Kidney epithelial cell (primary cell): ENCODE results near the gene FUCA1. TPM values are rescaled to one million over a fixed set of nuclear protein-coding genes. Genes with fewer than 3 reads are reported as not detected.

Source experiments
- DNase-seq: peaks from one replicate; pipeline ENCODE4 v3.0.0-alpha.2; 2010; ENCODE audit warnings: low read depth
- H3K27me3 ChIP-seq: 2 replicates; pipeline ENCODE4 v1.6.0; 2011; ENCODE audit warnings: low read length; ENCODE audit not compliant: control insufficient read depth, insufficient read depth
- H3K36me3 ChIP-seq: 2 replicates; pipeline ENCODE4 v1.5.1; 2011; ENCODE audit warnings: low read length; ENCODE audit not compliant: control insufficient read depth, insufficient read depth
- H3K4me3 ChIP-seq: 2 replicates; pipeline ENCODE4 v1.5.1; 2011; ENCODE audit warnings: low read depth, mild to moderate bottlenecking, control low read depth, low read length
- total RNA-seq: library from RNA; depleted of rRNA; stranded (reverse); fragments of >200 nt; gene quantifications from 2 replicates; pipeline ENCODE4 v1.2.3, GENCODE V29; 2015
- TF ChIP-seq, protein P1 (sequence below): IDR thresholded peaks from 2 replicates; pipeline ENCODE4 v1.5.1; 2011; ENCODE audit warnings: mild to moderate bottlenecking, moderate library complexity, low read length, control low read depth, inconsistent platforms; ENCODE audit not compliant: insufficient read depth, poor library complexity, severe bottlenecking

Gene FUCA1
- total RNA-seq, 1 donor from 2014 or later = 40.7 TPM

DNA sequence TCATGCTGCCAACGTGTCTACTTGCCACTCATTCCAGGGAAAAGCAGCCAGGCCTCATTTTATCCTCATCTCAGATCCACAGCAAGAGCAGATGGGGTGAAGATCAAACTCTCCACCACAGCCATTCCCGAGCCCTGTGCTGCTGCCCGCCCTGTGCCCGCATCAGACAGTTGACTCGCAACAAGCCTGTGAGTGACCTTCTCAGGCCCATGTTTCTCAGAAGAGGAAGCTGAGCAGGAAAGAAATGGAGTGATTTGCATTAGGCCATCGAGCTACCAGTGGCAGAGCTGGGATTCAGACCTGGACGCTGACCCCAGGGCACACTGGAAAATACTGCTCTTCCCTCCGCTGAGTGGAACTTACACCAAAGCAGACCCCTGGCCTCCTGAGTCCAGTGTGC, 43.8 kb upstream of the FUCA1 start:
- H3K27me3 ChIP-seq = no peaks in the 10 kb centered on the region
- TF ChIP-seq, protein P1, sequence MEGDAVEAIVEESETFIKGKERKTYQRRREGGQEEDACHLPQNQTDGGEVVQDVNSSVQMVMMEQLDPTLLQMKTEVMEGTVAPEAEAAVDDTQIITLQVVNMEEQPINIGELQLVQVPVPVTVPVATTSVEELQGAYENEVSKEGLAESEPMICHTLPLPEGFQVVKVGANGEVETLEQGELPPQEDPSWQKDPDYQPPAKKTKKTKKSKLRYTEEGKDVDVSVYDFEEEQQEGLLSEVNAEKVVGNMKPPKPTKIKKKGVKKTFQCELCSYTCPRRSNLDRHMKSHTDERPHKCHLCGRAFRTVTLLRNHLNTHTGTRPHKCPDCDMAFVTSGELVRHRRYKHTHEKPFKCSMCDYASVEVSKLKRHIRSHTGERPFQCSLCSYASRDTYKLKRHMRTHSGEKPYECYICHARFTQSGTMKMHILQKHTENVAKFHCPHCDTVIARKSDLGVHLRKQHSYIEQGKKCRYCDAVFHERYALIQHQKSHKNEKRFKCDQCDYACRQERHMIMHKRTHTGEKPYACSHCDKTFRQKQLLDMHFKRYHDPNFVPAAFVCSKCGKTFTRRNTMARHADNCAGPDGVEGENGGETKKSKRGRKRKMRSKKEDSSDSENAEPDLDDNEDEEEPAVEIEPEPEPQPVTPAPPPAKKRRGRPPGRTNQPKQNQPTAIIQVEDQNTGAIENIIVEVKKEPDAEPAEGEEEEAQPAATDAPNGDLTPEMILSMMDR = no peak
- no peak for DNase-seq
- H3K36me3 ChIP-seq = no peaks in the 10 kb centered on the region
- no peak overlapping the region for H3K4me3 ChIP-seq

DNA sequence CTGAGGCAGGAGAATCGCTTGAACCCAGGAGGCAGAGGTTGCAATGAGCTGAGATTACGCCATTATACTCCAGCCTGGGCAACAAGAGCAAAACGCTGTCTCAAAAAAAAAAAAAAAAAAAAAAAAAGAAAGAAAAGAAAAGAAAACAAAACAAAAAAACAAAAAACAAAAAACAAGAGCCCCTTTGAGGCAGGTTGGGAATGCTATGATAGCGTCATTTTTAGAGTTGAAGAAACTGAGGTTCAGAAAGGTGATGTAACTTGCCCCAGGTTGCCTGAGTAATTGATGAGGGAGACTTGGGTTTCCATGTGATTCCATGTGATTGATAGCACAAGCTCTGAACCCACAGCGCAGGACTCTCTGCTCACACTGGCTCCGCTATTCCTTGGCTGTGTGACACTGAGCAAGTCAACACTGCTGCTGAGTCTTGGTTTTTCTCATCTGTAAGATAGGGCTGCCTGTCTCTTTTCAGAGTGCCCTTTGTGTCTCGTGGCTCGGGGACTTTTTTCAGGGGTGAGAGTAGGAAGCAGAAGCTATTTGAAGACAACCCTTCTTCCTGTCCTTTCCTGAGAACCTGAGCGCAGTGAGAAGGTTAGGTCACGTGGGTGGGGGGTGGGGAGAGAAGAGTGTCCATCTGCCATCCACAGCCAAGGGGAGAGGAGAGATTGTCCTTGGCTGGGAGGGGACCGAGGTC, 42.6 kb upstream of the FUCA1 start:
- Histone ChIP-seq H3K36me3 (no peaks in the 10 kb centered on the region), H3K4me3 (no peak overlapping the region), H3K27me3 (no peaks in the 10 kb centered on the region)
- no peak for DNase-seq
- TF ChIP-seq, protein P1 = no peak

DNA sequence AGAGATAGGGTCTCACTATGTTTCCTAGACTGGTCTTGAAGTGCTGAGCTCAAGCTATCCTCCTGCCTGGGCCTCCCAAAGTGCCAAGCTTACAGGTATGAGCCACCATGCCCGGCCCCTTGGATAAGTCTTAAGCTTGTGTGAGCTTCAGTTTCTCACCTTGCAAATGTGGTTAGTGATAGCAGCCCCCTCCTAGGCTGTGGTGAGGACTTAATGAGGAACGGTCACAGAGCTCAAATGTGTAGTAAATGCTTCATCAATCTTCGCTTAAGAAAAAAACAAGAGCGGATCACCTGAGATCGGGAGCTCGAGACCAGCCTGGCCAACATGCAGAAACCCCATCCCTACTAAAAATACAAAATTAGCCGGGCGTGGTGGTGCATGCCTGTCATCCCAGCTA, 42.1 kb upstream of the FUCA1 start:
- TF ChIP-seq, protein P1 = no peak
- no peaks in the 10 kb centered on the region for H3K27me3 ChIP-seq
- DNase-seq = no peak
- H3K4me3 ChIP-seq = no peak overlapping the region
- no peaks in the 10 kb centered on the region for H3K36me3 ChIP-seq

DNA sequence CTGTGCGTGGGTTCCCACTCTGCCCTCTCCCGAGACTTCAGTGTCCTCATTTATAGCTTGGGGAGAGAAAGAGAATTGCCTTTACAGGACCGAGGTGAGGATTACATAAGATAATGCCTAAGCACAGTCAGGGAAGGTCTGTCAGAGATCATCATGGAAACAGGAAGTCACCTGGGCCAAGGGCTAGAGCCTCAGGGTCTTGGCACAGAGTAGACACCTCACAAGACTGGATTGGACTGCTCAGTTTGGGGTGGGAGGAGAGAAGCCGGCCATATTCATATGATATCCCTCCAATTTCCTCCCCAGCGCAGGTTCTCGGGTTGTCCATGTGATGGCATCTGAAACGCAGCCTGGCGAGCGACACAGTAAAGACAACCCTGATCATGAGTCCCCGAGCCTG, 41.3 kb upstream of the FUCA1 start:
- TF ChIP-seq, protein P1 = no peak
- DNase-seq = no peak
- Histone ChIP-seq H3K27me3 (peaks cover 4% of the 10 kb centered on the region), H3K36me3 (no peaks in the 10 kb centered on the region), H3K4me3 (no peak overlapping the region)

DNA sequence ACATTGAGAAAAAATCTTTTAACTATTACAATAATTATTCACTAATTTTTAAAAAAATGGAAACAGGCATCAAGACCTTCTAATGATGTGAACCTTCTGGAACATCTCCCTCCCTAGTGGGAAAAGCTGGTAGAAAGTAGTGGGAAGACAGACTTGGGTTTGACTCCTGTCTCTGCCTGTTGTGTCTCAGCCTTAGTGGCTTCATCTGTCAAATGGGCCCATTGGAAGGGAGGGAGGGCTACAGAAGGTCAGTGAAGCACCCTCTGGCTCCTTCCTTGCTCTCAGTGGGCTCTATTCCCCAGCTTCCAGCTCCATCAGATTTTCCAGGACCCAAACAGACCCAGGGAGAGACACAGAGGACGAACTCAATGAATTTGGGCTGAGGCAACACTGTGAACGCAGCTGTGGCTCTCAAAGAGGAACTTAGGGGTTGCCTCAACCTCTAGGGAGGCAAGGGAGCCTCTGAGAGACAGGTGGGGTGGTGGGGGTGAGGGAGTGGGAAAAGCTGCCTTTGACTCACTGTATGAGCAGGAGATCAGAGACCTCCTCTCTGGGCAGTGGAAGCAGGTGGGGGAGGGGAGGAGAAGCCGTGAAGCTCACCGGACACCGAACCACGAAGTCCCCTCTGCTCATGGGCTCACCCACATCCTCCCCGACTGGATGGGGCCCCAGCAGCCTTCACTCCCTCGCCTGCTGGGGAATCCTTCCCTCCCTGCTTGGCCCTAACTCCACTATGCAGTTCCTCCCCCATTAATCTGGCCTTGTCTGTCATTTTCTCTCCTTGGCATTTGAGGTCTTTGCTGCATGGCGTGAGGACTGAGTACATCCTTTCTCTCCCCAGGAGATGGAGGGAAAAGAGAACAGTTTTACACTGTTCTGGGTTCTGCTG, 40.6 kb upstream of the FUCA1 start:
- TF ChIP-seq, protein P1 = no peak
- DNase-seq = no peak
- no peaks in the 10 kb centered on the region for H3K36me3 ChIP-seq
- peaks cover 7% of the 10 kb centered on the region for H3K27me3 ChIP-seq
- H3K4me3 ChIP-seq = no peak overlapping the region

DNA sequence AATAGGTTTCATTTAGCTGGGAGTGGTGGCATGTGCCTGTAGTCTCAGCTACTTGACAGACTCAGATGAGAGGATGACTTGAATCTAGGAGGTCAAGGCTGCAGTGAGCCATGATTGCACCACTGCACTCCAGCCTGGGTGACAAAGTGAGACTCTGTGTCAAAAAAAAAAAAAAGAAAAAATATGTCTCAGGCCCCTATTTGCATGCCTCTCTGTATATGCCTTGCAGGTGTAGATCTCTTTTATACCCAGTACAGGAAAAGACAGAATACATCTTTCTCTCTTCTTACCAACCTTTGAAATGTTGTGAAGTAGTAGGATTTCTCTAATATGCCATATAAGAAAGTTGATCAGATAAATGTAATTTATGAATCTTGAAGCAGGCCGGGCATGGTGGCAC, 38.6 kb upstream of the FUCA1 start:
- TF ChIP-seq, protein P1 = no peak
- no peak overlapping the region for H3K4me3 ChIP-seq
- no peak for DNase-seq
- peaks cover 21% of the 10 kb centered on the region for H3K27me3 ChIP-seq
- H3K36me3 ChIP-seq = no peaks in the 10 kb centered on the region
